ENCODE data around the gene CST1.
"Not testable (repeated sequence)": the region's sequence is repeated elsewhere in the genome, so short reads cannot be mapped to it uniquely, and the experiment has no call there.

- not testable (repeated sequence) for TF ChIP-seq CTCF (conservative IDR thresholded peaks at IDR 0.05; ENCODE audit: low read length); EZH2phosphoT487 (IDR thresholded peaks at IDR 0.05; ENCODE audit: borderline replicate concordance, low read depth, low read length)
Measured at GRCh38 chr20:23777380-23777779, 26.6 kb upstream of the CST1 start.
